Omental fat pad (tissue), 4 donors: ENCODE data around the gene TBC1D22A. TPM values are rescaled to one million over a fixed set of nuclear protein-coding genes. Genes with fewer than 3 reads are reported as not detected.

Experiments used
- ATAC-seq: fragments of 150-250 bp; one replicate; pipeline ENCODE4 v1.9.1; 2016; ENCODE audit warnings: mild to moderate bottlenecking, moderate library complexity; ENCODE audit not compliant: low FRiP score
- DNase-seq: peaks from one replicate; pipeline ENCODE4 v3.0.0-alpha.2; 2019; ENCODE audit warnings: low spot score
- CTCF ChIP-seq, 3 donors: fragments of 450-650 bp; IDR thresholded peaks; one replicate each; pipeline ENCODE4 v1.5.1; 2016 to 2017; ENCODE audit warnings: antibody characterized with exemption in 3 of 3, mild to moderate bottlenecking in 3 of 3, moderate library complexity in 2 of 3
- total RNA-seq, 4 donors: library from RNA; depleted of rRNA; stranded (reverse); fragments of >200 nt; gene quantifications; one replicate each; pipeline ENCODE4 v1.1.0, GENCODE V29; 2016

Gene TBC1D22A
- total RNA-seq, 4 donors from 2014 or later: 21.3 to 31.2 (median 24.5) TPM

GRCh38 chr22:47174096-47174495 is 411.6 kb downstream of the TBC1D22A start:
- DNase-seq (no peak), ATAC-seq (no peak)
- no peak for TF ChIP-seq CTCF (IDR thresholded peaks at IDR 0.05)

GRCh38 chr22:47174671-47175112 is 412.2 kb downstream of the TBC1D22A start:
- ATAC-seq: no peak
- TF ChIP-seq CTCF (IDR thresholded peaks at IDR 0.05): no peak
- no peak for DNase-seq

- ATAC-seq: no peak
- DNase-seq: no peak
- no peak for TF ChIP-seq CTCF (IDR thresholded peaks at IDR 0.05)
Measured at GRCh38 chr22:47175151-47176025, 412.9 kb downstream of the TBC1D22A start.

- ATAC-seq (no peak), DNase-seq (no peak)
- TF ChIP-seq CTCF (IDR thresholded peaks at IDR 0.05): no peak
Measured at GRCh38 chr22:47176026-47176389, 413.6 kb downstream of the TBC1D22A start.

GRCh38 chr22:47176573-47177333 is 414.3 kb downstream of the TBC1D22A start:
- no peak for ATAC-seq
- DNase-seq: no peak
- no peak for TF ChIP-seq CTCF (IDR thresholded peaks at IDR 0.05)

GRCh38 chr22:47177334-47177815 is 414.9 kb downstream of the TBC1D22A start:
- DNase-seq (no peak), ATAC-seq (no peak)
- no peak for TF ChIP-seq CTCF (IDR thresholded peaks at IDR 0.05)
